Trophoblast cell (in vitro differentiated cells and primary cell): ENCODE data around the gene BEND4.

Source experiments
- DNase-seq, 2 donors: peaks; one replicate each; pipeline ENCODE4 v3.0.0-alpha.2; 2016
- H2AFZ ChIP-seq: 2 replicates; pipeline ENCODE4 v1.6.1; 2013; ENCODE audit warnings: low read length, moderate library complexity, mild to moderate bottlenecking; ENCODE audit not compliant: insufficient read depth, poor library complexity
- H2AK5ac ChIP-seq: 2 replicates; pipeline ENCODE4 v1.6.1; 2013; ENCODE audit warnings: mild to moderate bottlenecking, low read length
- H2BK120ac ChIP-seq: 2 replicates; pipeline ENCODE4 v1.6.1; 2013; ENCODE audit warnings: low read length, mild to moderate bottlenecking, moderate library complexity; ENCODE audit not compliant: insufficient read depth, poor library complexity
- H2BK12ac ChIP-seq: 2 replicates; pipeline ENCODE4 v1.6.1; 2013; ENCODE audit warnings: mild to moderate bottlenecking, low read length, moderate library complexity
- H2BK5ac ChIP-seq: 2 replicates; pipeline ENCODE4 v1.6.1; 2013; ENCODE audit warnings: low read length, low read depth, moderate library complexity, mild to moderate bottlenecking; ENCODE audit not compliant: poor library complexity
- H3K14ac ChIP-seq: 2 replicates; pipeline ENCODE4 v1.6.1; 2013; ENCODE audit warnings: mild to moderate bottlenecking, low read length
- H3K18ac ChIP-seq: 2 replicates; pipeline ENCODE4 v1.6.1; 2013; ENCODE audit warnings: mild to moderate bottlenecking, low read length
- H3K23ac ChIP-seq: 2 replicates; pipeline ENCODE4 v1.6.1; 2013; ENCODE audit warnings: low read length
- H3K27ac ChIP-seq: 2 replicates; pipeline ENCODE4 v1.5.1; 2013; ENCODE audit warnings: low read depth, mild to moderate bottlenecking, inconsistent platforms, low read length, moderate library complexity
- H3K27me3 ChIP-seq: 2 replicates; pipeline ENCODE4 v1.6.1; 2013; ENCODE audit warnings: inconsistent platforms, mild to moderate bottlenecking, low read length, moderate library complexity; ENCODE audit not compliant: insufficient read depth
- H3K36me3 ChIP-seq, 2 experiments: 1 replicate in 1 of 2; 2 replicates in 1 of 2; pipeline ENCODE4 v1.6.1; 2013; ENCODE audit warnings: low read length in 2 of 2, mild to moderate bottlenecking in 2 of 2, moderate library complexity in 1 of 2; ENCODE audit not compliant: insufficient read depth in 2 of 2, control insufficient read depth in 1 of 2
- H3K4ac ChIP-seq: 2 replicates; pipeline ENCODE4 v1.6.1; 2013; ENCODE audit warnings: low read depth, mild to moderate bottlenecking, low read length, moderate library complexity
- H3K4me1 ChIP-seq, 2 experiments: 1 replicate in 1 of 2; 2 replicates in 1 of 2; pipeline ENCODE4 v1.6.1; 2013; ENCODE audit warnings: low read length in 2 of 2, mild to moderate bottlenecking in 2 of 2, moderate library complexity in 1 of 2; ENCODE audit not compliant: insufficient read depth in 2 of 2, control insufficient read depth in 1 of 2
- H3K4me2 ChIP-seq: 2 replicates; pipeline ENCODE4 v1.6.1; 2013; ENCODE audit warnings: inconsistent platforms, mild to moderate bottlenecking, low read length, moderate library complexity
- H3K4me3 ChIP-seq: 2 replicates; pipeline ENCODE4 v1.5.1; 2013; ENCODE audit warnings: mild to moderate bottlenecking, low read depth, low read length, inconsistent platforms
- H3K79me1 ChIP-seq: one replicate; pipeline ENCODE4 v1.6.1; 2013; ENCODE audit warnings: low read length
- H3K79me2 ChIP-seq: 2 replicates; pipeline ENCODE4 v1.6.1; 2013; ENCODE audit warnings: low read length, mild to moderate bottlenecking; ENCODE audit not compliant: control insufficient read depth, insufficient read depth, poor library complexity
- H3K9ac ChIP-seq: 2 replicates; pipeline ENCODE4 v1.6.1; 2013; ENCODE audit warnings: mild to moderate bottlenecking, low read length
- H3K9me3 ChIP-seq: 2 replicates; pipeline ENCODE4 v1.6.1; 2013; ENCODE audit warnings: low read depth, mild to moderate bottlenecking, control low read depth, inconsistent platforms, low read length; ENCODE audit not compliant: insufficient read depth
- H4K12ac ChIP-seq: 2 replicates; pipeline ENCODE4 v1.6.1; 2013; ENCODE audit warnings: low read depth, mild to moderate bottlenecking, low read length, moderate library complexity
- H4K8ac ChIP-seq: 2 replicates; pipeline ENCODE4 v1.6.1; 2013; ENCODE audit warnings: low read depth, mild to moderate bottlenecking, low read length, moderate library complexity
- H4K91ac ChIP-seq: one replicate; pipeline ENCODE4 v1.6.1; 2013; ENCODE audit warnings: low read depth, mild to moderate bottlenecking, low read length, moderate library complexity
- WGBS: extraction: QIAGEN DNeasy Blood & Tissue Kit; methylation state at CpG from one replicate; pipeline ENCODE4 v1.1.7; 2013; ENCODE audit warnings: missing lambda C conversion rate; ENCODE audit not compliant: insufficient read length, insufficient coverage; ENCODE audit errors: extremely low coverage; 5-methylcytosine and 5-hydroxymethylcytosine counted together

The BEND4 gene

GRCh38 chr4:42123071-42123644 is 29.3 kb downstream of the BEND4 start:
- no CpG with 5 or more reads among the region's 2 CpGs for WGBS
- no peak overlapping the region for H2BK12ac ChIP-seq
- no peak overlapping the region for H2AK5ac ChIP-seq

GRCh38 chr4:42122237-42122636 is 30.2 kb downstream of the BEND4 start:
- H3K4ac ChIP-seq: no peak overlapping the region
- H3K4me2 ChIP-seq: no peak overlapping the region
- H3K36me3 ChIP-seq: no peaks in the 10 kb centered on the region
- H3K9me3 ChIP-seq: no peaks in the 10 kb centered on the region
- no peaks in the 10 kb centered on the region for H3K4me1 ChIP-seq
- H2AK5ac ChIP-seq: no peak overlapping the region
- H3K23ac ChIP-seq: no peak overlapping the region
- H4K12ac ChIP-seq: no peak overlapping the region
- H4K91ac ChIP-seq: no peak overlapping the region
- H3K27ac ChIP-seq: no peak overlapping the region
- no peak overlapping the region for H2BK5ac ChIP-seq
- no peak overlapping the region for H2BK120ac ChIP-seq
- no peak overlapping the region for H3K14ac ChIP-seq
- H2BK12ac ChIP-seq: no peak overlapping the region
- no peaks in the 10 kb centered on the region for H3K79me2 ChIP-seq
- WGBS: no CpG with 5 or more reads among the region's 4 CpGs
- no peaks in the 10 kb centered on the region for H3K79me1 ChIP-seq
- no peak for DNase-seq
- H3K9ac ChIP-seq: no peak overlapping the region
- H3K27me3 ChIP-seq: no peaks in the 10 kb centered on the region
- H2AFZ ChIP-seq: no peak overlapping the region
- no peak overlapping the region for H3K18ac ChIP-seq
- no peak overlapping the region for H3K4me3 ChIP-seq
- no peak overlapping the region for H4K8ac ChIP-seq

More at GRCh38 chr4:42123071-42123644, 29.3 kb downstream of the BEND4 start:
- no peak overlapping the region for H3K4me3 ChIP-seq
- H3K9ac ChIP-seq: no peak overlapping the region
- no peak overlapping the region for H3K14ac ChIP-seq
- H2BK120ac ChIP-seq: no peak overlapping the region
- no peak overlapping the region for H4K8ac ChIP-seq
- no peaks in the 10 kb centered on the region for H3K79me2 ChIP-seq
- no peaks in the 10 kb centered on the region for H3K4me1 ChIP-seq
- H3K9me3 ChIP-seq: no peaks in the 10 kb centered on the region
- no peak for DNase-seq
- no peak overlapping the region for H3K18ac ChIP-seq
- H3K79me1 ChIP-seq: no peaks in the 10 kb centered on the region
- no peak overlapping the region for H3K4me2 ChIP-seq
- no peaks in the 10 kb centered on the region for H3K27me3 ChIP-seq
- H3K23ac ChIP-seq: no peak overlapping the region
- H3K4ac ChIP-seq: no peak overlapping the region
- no peak overlapping the region for H4K12ac ChIP-seq
- no peak overlapping the region for H3K27ac ChIP-seq
- no peak overlapping the region for H2BK5ac ChIP-seq
- H2AFZ ChIP-seq: no peak overlapping the region
- no peaks in the 10 kb centered on the region for H3K36me3 ChIP-seq
- no peak overlapping the region for H4K91ac ChIP-seq

- Histone ChIP-seq H3K36me3 (no peaks in the 10 kb centered on the region), H3K4ac (no peak overlapping the region), H2BK120ac (no peak overlapping the region), H3K23ac (no peak overlapping the region), H2AK5ac (no peak overlapping the region), H3K27me3 (no peaks in the 10 kb centered on the region), H3K14ac (no peak overlapping the region), H3K27ac (no peak overlapping the region), H4K8ac (no peak overlapping the region), H3K4me3 (no peak overlapping the region), H3K9me3 (no peaks in the 10 kb centered on the region), H3K4me1 (no peaks in the 10 kb centered on the region), H3K79me2 (no peaks in the 10 kb centered on the region), H3K9ac (no peak overlapping the region), H2AFZ (no peak overlapping the region), H4K12ac (no peak overlapping the region), H3K4me2 (no peak overlapping the region), H2BK5ac (no peak overlapping the region), H3K18ac (no peak overlapping the region), H4K91ac (no peak overlapping the region), H3K79me1 (no peaks in the 10 kb centered on the region), H2BK12ac (no peak overlapping the region)
- no CpG with 5 or more reads among the region's 12 CpGs for WGBS
- DNase-seq: no peak
Observed at GRCh38 chr4:42119886-42120285, 32.6 kb downstream of the BEND4 start.

GRCh38 chr4:42112846-42113245 is 39.6 kb downstream of the BEND4 start:
- Histone ChIP-seq H2BK120ac (no peak overlapping the region), H3K27me3 (no peaks in the 10 kb centered on the region), H4K8ac (no peak overlapping the region), H3K4me1 (no peaks in the 10 kb centered on the region), H3K36me3 (no peaks in the 10 kb centered on the region), H3K79me2 (no peaks in the 10 kb centered on the region), H3K4me3 (no peak overlapping the region), H2AFZ (no peak overlapping the region), H3K4ac (no peak overlapping the region), H3K9me3 (no peaks in the 10 kb centered on the region), H3K18ac (no peak overlapping the region), H2BK12ac (no peak overlapping the region), H2AK5ac (no peak overlapping the region), H4K12ac (no peak overlapping the region), H3K14ac (no peak overlapping the region), H3K79me1 (no peaks in the 10 kb centered on the region), H3K23ac (no peak overlapping the region), H4K91ac (no peak overlapping the region), H3K9ac (no peak overlapping the region), H3K4me2 (no peak overlapping the region), H2BK5ac (no peak overlapping the region), H3K27ac (no peak overlapping the region)
- no CpG with 5 or more reads among the region's 3 CpGs for WGBS
- DNase-seq: no peak
